ENCODE results near the gene CARD14.

The CARD14 gene

GRCh38 chr17:80182118-80182844 lies 12.5 kb downstream of the CARD14 start:
- Histone ChIP-seq H3K27me3 (no peaks in the 10 kb centered on the region), H3K9ac (no peak overlapping the region), H4K20me1 (no peaks in the 10 kb centered on the region), H3K4me3 (no peak overlapping the region), H3K27ac (no peak overlapping the region), H3K4me1 (peaks cover 4% of the 10 kb centered on the region), H3K36me3 (no peaks in the 10 kb centered on the region), H3K4me2 (no peak overlapping the region), H3K9me3 (no peaks in the 10 kb centered on the region)
- no peak for TF ChIP-seq Cebpa-rat (IDR thresholded peaks at IDR 0.05)

GRCh38 chr17:80182845-80183223 lies 13.0 kb downstream of the CARD14 start:
- no peak overlapping the region for H3K9ac ChIP-seq
- H3K27ac ChIP-seq: no peak overlapping the region
- no peaks in the 10 kb centered on the region for H4K20me1 ChIP-seq
- no peaks in the 10 kb centered on the region for H3K36me3 ChIP-seq
- H3K4me3 ChIP-seq: no peak overlapping the region
- no peak overlapping the region for H3K4me2 ChIP-seq
- TF ChIP-seq Cebpa-rat (IDR thresholded peaks at IDR 0.05): no peak
- H3K27me3 ChIP-seq: no peaks in the 10 kb centered on the region
- peaks cover 10% of the 10 kb centered on the region for H3K4me1 ChIP-seq
- no peaks in the 10 kb centered on the region for H3K9me3 ChIP-seq

- no peak overlapping the region for H3K9ac ChIP-seq
- no peak overlapping the region for H3K4me3 ChIP-seq
- H3K9me3 ChIP-seq: no peaks in the 10 kb centered on the region
- peaks cover 19% of the 10 kb centered on the region for H3K4me1 ChIP-seq
- H3K36me3 ChIP-seq: no peaks in the 10 kb centered on the region
- peaks cover under 1% of the 10 kb centered on the region; the same call in 1 of the 2 replicates for H3K27me3 ChIP-seq
- H3K4me2 ChIP-seq: no peak overlapping the region
- H4K20me1 ChIP-seq: no peaks in the 10 kb centered on the region
- no peak overlapping the region for H3K27ac ChIP-seq
- no peak for TF ChIP-seq Cebpa-rat (IDR thresholded peaks at IDR 0.05)
Measured at GRCh38 chr17:80183581-80184422, 14.0 kb downstream of the CARD14 start.

DNA sequence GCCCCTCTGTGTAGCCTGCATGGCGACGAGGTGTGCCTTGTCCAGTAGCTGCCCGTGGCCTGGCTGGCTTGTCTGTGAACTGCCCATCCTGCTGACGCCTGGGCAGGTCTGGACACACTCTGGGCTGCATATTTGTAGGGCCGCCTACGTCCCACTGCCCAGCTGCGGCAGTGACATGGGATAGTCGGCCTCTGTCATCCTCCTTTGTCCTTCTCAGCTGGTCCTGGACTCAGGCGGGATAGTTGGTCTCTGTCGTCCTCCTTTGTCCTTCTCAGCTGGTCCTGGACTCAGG lies 14.5 kb downstream of the CARD14 start:
- peaks cover 6% of the 10 kb centered on the region; the same call in 1 of the 2 replicates for H3K27me3 ChIP-seq
- no peak overlapping the region for H3K4me3 ChIP-seq
- H3K4me1 ChIP-seq: peaks cover 19% of the 10 kb centered on the region
- H3K4me2 ChIP-seq: no peak overlapping the region
- no peak overlapping the region for H3K9ac ChIP-seq
- H3K36me3 ChIP-seq: no peaks in the 10 kb centered on the region
- no peaks in the 10 kb centered on the region for H4K20me1 ChIP-seq
- no peaks in the 10 kb centered on the region for H3K9me3 ChIP-seq
- TF ChIP-seq Cebpa-rat (IDR thresholded peaks at IDR 0.05): no peak
- H3K27ac ChIP-seq: no peak overlapping the region

DNA sequence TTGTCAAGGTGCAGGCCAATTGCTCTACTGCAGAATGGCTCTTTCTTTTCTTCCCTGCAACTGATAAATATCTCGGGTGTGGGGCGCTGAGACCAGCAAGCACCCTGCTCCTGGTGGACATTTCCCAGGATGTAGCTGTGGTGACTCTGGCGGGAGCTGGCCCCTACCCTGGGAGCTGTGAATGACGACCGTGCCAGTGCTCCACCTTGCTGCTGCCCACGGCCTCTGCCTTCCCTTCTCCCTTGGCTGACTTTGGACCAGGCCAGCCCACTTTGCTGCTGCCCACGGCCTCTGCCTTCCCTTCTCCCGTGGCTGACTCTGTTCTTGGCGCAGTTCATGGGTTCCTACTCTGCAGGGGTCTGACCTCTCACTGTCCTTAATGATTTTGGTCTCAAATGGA lies 16.1 kb downstream of the CARD14 start:
- H3K36me3 ChIP-seq: no peaks in the 10 kb centered on the region
- H4K20me1 ChIP-seq: no peaks in the 10 kb centered on the region
- no peak overlapping the region for H3K9ac ChIP-seq
- no peak for TF ChIP-seq Cebpa-rat (IDR thresholded peaks at IDR 0.05)
- H3K27me3 ChIP-seq: peaks cover 12% of the 10 kb centered on the region; the same call in 1 of the 2 replicates
- H3K4me1 ChIP-seq: peaks cover 24% of the 10 kb centered on the region
- no peaks in the 10 kb centered on the region for H3K9me3 ChIP-seq
- no peak overlapping the region for H3K27ac ChIP-seq
- H3K4me3 ChIP-seq: no peak overlapping the region
- no peak overlapping the region for H3K4me2 ChIP-seq

DNA sequence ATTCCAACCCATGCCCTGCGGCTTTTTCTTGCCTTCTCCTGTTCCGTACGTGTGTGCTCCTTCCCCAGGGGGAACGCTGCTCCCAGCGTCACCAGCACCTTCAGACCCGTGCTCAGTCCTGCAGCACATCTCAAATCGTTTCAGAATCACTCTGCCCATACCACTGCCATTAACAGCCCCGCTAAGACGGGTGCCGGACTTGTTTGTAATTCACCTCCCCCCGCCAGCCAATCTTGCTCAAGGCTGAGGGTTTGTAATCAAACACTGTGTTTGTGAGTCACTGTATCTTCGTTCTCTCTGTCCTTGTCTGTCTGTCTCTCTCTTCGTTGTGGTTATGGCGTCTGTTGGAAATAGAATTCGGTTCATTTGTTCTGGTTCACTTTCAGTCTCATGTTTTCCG lies 17.3 kb downstream of the CARD14 start:
- Histone ChIP-seq H3K36me3 (no peaks in the 10 kb centered on the region), H3K27me3 (peaks cover 15% of the 10 kb centered on the region), H4K20me1 (no peaks in the 10 kb centered on the region), H3K27ac (no peak overlapping the region), H3K4me2 (peak overlapping the region; percentile 49), H3K9ac (no peak overlapping the region), H3K4me3 (no peak overlapping the region), H3K9me3 (no peaks in the 10 kb centered on the region), H3K4me1 (peaks cover 34% of the 10 kb centered on the region)
- no peak for TF ChIP-seq Cebpa-rat (IDR thresholded peaks at IDR 0.05)

- Histone ChIP-seq H3K27ac (no peak overlapping the region), H3K4me2 (peak overlapping the region; percentile 49), H3K27me3 (peaks cover 15% of the 10 kb centered on the region), H3K4me3 (no peak overlapping the region), H4K20me1 (no peaks in the 10 kb centered on the region), H3K9ac (no peak overlapping the region), H3K4me1 (peaks cover 37% of the 10 kb centered on the region), H3K9me3 (no peaks in the 10 kb centered on the region), H3K36me3 (no peaks in the 10 kb centered on the region)
- TF ChIP-seq Cebpa-rat (IDR thresholded peaks at IDR 0.05): no peak
Measured at GRCh38 chr17:80187515-80187941, 17.7 kb downstream of the CARD14 start.

GRCh38 chr17:80189611-80190010 lies 19.8 kb downstream of the CARD14 start:
- H3K4me3 ChIP-seq: no peak overlapping the region
- H3K36me3 ChIP-seq: no peaks in the 10 kb centered on the region
- H3K4me1 ChIP-seq: peaks cover 37% of the 10 kb centered on the region
- no peak for TF ChIP-seq Cebpa-rat (IDR thresholded peaks at IDR 0.05)
- no peaks in the 10 kb centered on the region for H3K9me3 ChIP-seq
- no peak overlapping the region for H3K27ac ChIP-seq
- H3K9ac ChIP-seq: no peak overlapping the region
- H4K20me1 ChIP-seq: no peaks in the 10 kb centered on the region
- H3K4me2 ChIP-seq: 0 out of 2 replicates have a peak overlapping the region, but pooled peaks have one; percentile 7
- peaks cover 15% of the 10 kb centered on the region for H3K27me3 ChIP-seq

- Histone ChIP-seq H3K9ac (no peak overlapping the region), H3K9me3 (no peaks in the 10 kb centered on the region), H3K27ac (no peak overlapping the region), H3K4me1 (peaks cover 37% of the 10 kb centered on the region), H3K36me3 (no peaks in the 10 kb centered on the region), H3K27me3 (peaks cover 15% of the 10 kb centered on the region), H3K4me3 (no peak overlapping the region), H3K4me2 (no peak overlapping the region), H4K20me1 (no peaks in the 10 kb centered on the region)
- TF ChIP-seq Cebpa-rat (IDR thresholded peaks at IDR 0.05): no peak
Measured at GRCh38 chr17:80190716-80191115, 20.9 kb downstream of the CARD14 start.

GRCh38 chr17:80191192-80191591 lies 21.4 kb downstream of the CARD14 start:
- H3K36me3 ChIP-seq: no peaks in the 10 kb centered on the region
- no peak overlapping the region for H3K4me3 ChIP-seq
- H4K20me1 ChIP-seq: no peaks in the 10 kb centered on the region
- H3K4me1 ChIP-seq: peaks cover 37% of the 10 kb centered on the region
- peaks cover 15% of the 10 kb centered on the region for H3K27me3 ChIP-seq
- H3K9me3 ChIP-seq: no peaks in the 10 kb centered on the region
- H3K4me2 ChIP-seq: peak overlapping the region; percentile 68
- no peak overlapping the region for H3K27ac ChIP-seq
- TF ChIP-seq Cebpa-rat (IDR thresholded peaks at IDR 0.05): no peak
- H3K9ac ChIP-seq: no peak overlapping the region

All from BLaER1 (cell line).